Nucleus accumbens (tissue), 56 donors: ENCODE data around the gene ARMC7.
"Not testable (repeated sequence)": the region's sequence is repeated elsewhere in the genome, so short reads cannot be mapped to it uniquely, and the experiment has no call there.

Experiments used
- DNase-seq, 56 donors: peaks; one replicate each; lab custom pipeline; 2025; lab: John Stamatoyannopoulos, UW

ARMC7 gene

GRCh38 chr17:75147878-75148546, 38.2 kb downstream of the ARMC7 start:
- DNase-seq = no peak

- no peak for DNase-seq
These were observed 42.2 kb downstream of the ARMC7 start for GRCh38 chr17:75151930-75152329.

GRCh38 chr17:75152523-75152921, 42.8 kb downstream of the ARMC7 start:
- no peak for DNase-seq

- DNase-seq = peak in 7 of 56 donors; percentile 5 to 48 (median 17)
These were observed 43.4 kb downstream of the ARMC7 start for GRCh38 chr17:75152922-75153779.

GRCh38 chr17:75153780-75154194, 44.0 kb downstream of the ARMC7 start:
- DNase-seq = peak in 12 of 56 donors; percentile 10 to 54 (median 26)

- DNase-seq = peak in 55 of 56 donors; percentile 70 to 98 (median 95)
These were observed 44.7 kb downstream of the ARMC7 start, which contains the start of gene JPT1 for GRCh38 chr17:75154195-75155106. TSS of gene JPT1 (minus strand) at chr17:75154512. CDS start at chr17:75154397, 115 bp downstream.

- no peak for DNase-seq
These were observed 45.4 kb downstream of the ARMC7 start for GRCh38 chr17:75155191-75155601.

- not testable (repeated sequence) for DNase-seq
These were observed 48.7 kb downstream of the ARMC7 start for GRCh38 chr17:75158480-75158879.

- DNase-seq = no peak
These were observed 49.6 kb downstream of the ARMC7 start for GRCh38 chr17:75159196-75160031.

GRCh38 chr17:75160211-75160610, 50.4 kb downstream of the ARMC7 start:
- DNase-seq = no peak

GRCh38 chr17:75163074-75163473, 53.3 kb downstream of the ARMC7 start:
- no peak for DNase-seq

- not testable (repeated sequence) for DNase-seq
These were observed 54.8 kb downstream of the ARMC7 start for GRCh38 chr17:75164606-75165005.

GRCh38 chr17:75168998-75169397, 59.2 kb downstream of the ARMC7 start:
- DNase-seq = no peak

GRCh38 chr17:75173526-75173925, 63.8 kb downstream of the ARMC7 start:
- no peak for DNase-seq

GRCh38 chr17:75174996-75175395, 65.2 kb downstream of the ARMC7 start:
- no peak for DNase-seq

- no peak for DNase-seq
These were observed 66.9 kb downstream of the ARMC7 start for GRCh38 chr17:75176625-75177024.

- no peak for DNase-seq
These were observed 68.7 kb downstream of the ARMC7 start for GRCh38 chr17:75178453-75178852.
